Smooth muscle cell (in vitro differentiated cells): ENCODE data around the gene NOC4L. TPM values are rescaled to one million over a fixed set of nuclear protein-coding genes. Genes with fewer than 3 reads are reported as not detected.

ENCODE experiments used
- DNase-seq: peaks from one replicate; lab custom pipeline; 2025; ENCODE audit not compliant: unreplicated experiment; lab: John Stamatoyannopoulos, UW
- H2AFZ ChIP-seq: fragments of 200-600 bp; sonication (generic); 2 replicates; pipeline ENCODE4 v1.6.0; 2016; ENCODE audit warnings: antibody characterized with exemption, low read depth, mild to moderate bottlenecking
- H3F3A ChIP-seq: fragments of 200-600 bp; sonication (generic); 2 replicates; pipeline ENCODE4 v1.6.0; 2017; ENCODE audit warnings: antibody characterized with exemption, low read depth
- H3K27ac ChIP-seq: fragments of 200-600 bp; sonication (generic); 2 replicates; pipeline ENCODE4 v1.5.1; 2016; ENCODE audit warnings: low read depth, mild to moderate bottlenecking
- H3K27me3 ChIP-seq: fragments of 200-600 bp; sonication (generic); 2 replicates; pipeline ENCODE4 v1.6.1; 2016; ENCODE audit warnings: low read depth, mild to moderate bottlenecking
- H3K36me3 ChIP-seq: fragments of 200-600 bp; sonication (generic); 2 replicates; pipeline ENCODE4 v1.5.1; 2016; ENCODE audit warnings: low read depth
- H3K4me1 ChIP-seq: fragments of 200-600 bp; sonication (generic); 2 replicates; pipeline ENCODE4 v1.5.1; 2016; ENCODE audit warnings: low read depth
- H3K4me2 ChIP-seq: fragments of 200-600 bp; sonication (generic); 2 replicates; pipeline ENCODE4 v1.6.0; 2016; ENCODE audit warnings: mild to moderate bottlenecking
- H3K4me3 ChIP-seq: fragments of 200-600 bp; sonication (generic); 2 replicates; pipeline ENCODE4 v1.5.1; 2016; ENCODE audit warnings: mild to moderate bottlenecking
- H3K79me2 ChIP-seq: fragments of 200-600 bp; sonication (generic); 2 replicates; pipeline ENCODE4 v1.6.0; 2016; ENCODE audit warnings: low read depth, mild to moderate bottlenecking
- H3K9ac ChIP-seq: fragments of 200-600 bp; sonication (generic); 2 replicates; pipeline ENCODE4 v1.6.0; 2016; ENCODE audit warnings: low read depth
- H3K9me3 ChIP-seq: fragments of 200-600 bp; sonication (generic); replicated peaks from 2 replicates; pipeline ENCODE4 v1.5.1; 2016; ENCODE audit warnings: low read depth
- H4K20me1 ChIP-seq: fragments of 200-600 bp; sonication (generic); 2 replicates; pipeline ENCODE4 v1.6.0; 2016; ENCODE audit warnings: low read depth
- CTCF ChIP-seq: fragments of 200-600 bp; sonication (generic); IDR thresholded peaks from 2 replicates; pipeline ENCODE4 v1.5.1; 2017; ENCODE audit warnings: borderline replicate concordance, mild to moderate bottlenecking, antibody characterized with exemption; ENCODE audit not compliant: insufficient read depth, poor library complexity, severe bottlenecking
- WGBS: methylation state at CpG from one replicate; pipeline ENCODE4 v1.1.7; 2016; ENCODE audit warnings: low lambda C conversion rate; 5-methylcytosine and 5-hydroxymethylcytosine counted together
- polyA plus RNA-seq: library from polyadenylated mRNA; unstranded; fragments of >200 nt; fragmentation: Nextera tagmentation; extraction: Ambion mirVana; gene quantifications from 2 replicates; pipeline ENCODE4 v1.2.1, GENCODE V29; 2016
- total RNA-seq: library from RNA; depleted of rRNA; stranded (reverse); fragments of >200 nt; gene quantifications from 2 replicates; pipeline ENCODE4 v1.2.3, GENCODE V29; 2014

The NOC4L gene
- total and polyA plus RNA-seq, 2 experiments from 2014 or later = 9.8 to 39.9 TPM

GRCh38 chr12:132196873-132197390, 52.7 kb downstream of the NOC4L start:
- no peaks in the 10 kb centered on the region for H3F3A ChIP-seq
- no peak for TF ChIP-seq CTCF
- no peak overlapping the region for H3K4me3 ChIP-seq
- H4K20me1 ChIP-seq = no peaks in the 10 kb centered on the region
- H3K4me2 ChIP-seq = no peak overlapping the region
- 79% methylated on average over 21 of the region's 22 CpGs for WGBS
- H3K9me3 ChIP-seq = no peaks in the 10 kb centered on the region
- H3K36me3 ChIP-seq = no peaks in the 10 kb centered on the region
- no peaks in the 10 kb centered on the region for H3K27me3 ChIP-seq
- H3K4me1 ChIP-seq = no peaks in the 10 kb centered on the region
- no peak overlapping the region for H3K27ac ChIP-seq
- no peak for DNase-seq
- no peaks in the 10 kb centered on the region for H3K79me2 ChIP-seq
- H2AFZ ChIP-seq = no peak overlapping the region
- H3K9ac ChIP-seq = no peak overlapping the region

GRCh38 chr12:132197581-132198354, 53.5 kb downstream of the NOC4L start:
- Histone ChIP-seq H3K36me3 (no peaks in the 10 kb centered on the region), H3K27me3 (no peaks in the 10 kb centered on the region), H3K4me3 (no peak overlapping the region), H4K20me1 (no peaks in the 10 kb centered on the region), H3F3A (no peaks in the 10 kb centered on the region), H3K4me2 (no peak overlapping the region), H3K4me1 (no peaks in the 10 kb centered on the region), H3K79me2 (no peaks in the 10 kb centered on the region), H2AFZ (no peak overlapping the region), H3K9me3 (no peaks in the 10 kb centered on the region), H3K27ac (no peak overlapping the region), H3K9ac (no peak overlapping the region)
- TF ChIP-seq CTCF = no peak
- no peak for DNase-seq
- 95% methylated on average over 36 of the region's 44 CpGs for WGBS

- WGBS = 90% methylated on average over 14 of the region's 18 CpGs
- no peaks in the 10 kb centered on the region for H3K79me2 ChIP-seq
- H3K9me3 ChIP-seq = no peaks in the 10 kb centered on the region
- H4K20me1 ChIP-seq = no peaks in the 10 kb centered on the region
- no peaks in the 10 kb centered on the region for H3K36me3 ChIP-seq
- H3K27ac ChIP-seq = no peak overlapping the region
- no peak overlapping the region for H3K4me3 ChIP-seq
- H3F3A ChIP-seq = no peaks in the 10 kb centered on the region
- no peak for TF ChIP-seq CTCF
- no peak overlapping the region for H3K4me2 ChIP-seq
- H2AFZ ChIP-seq = no peak overlapping the region
- H3K9ac ChIP-seq = no peak overlapping the region
- DNase-seq = no peak
- H3K4me1 ChIP-seq = no peaks in the 10 kb centered on the region
- no peaks in the 10 kb centered on the region for H3K27me3 ChIP-seq
Observed at GRCh38 chr12:132199101-132199500, 54.8 kb downstream of the NOC4L start.
